Esophagus muscularis mucosa (tissue), 3 donors: ENCODE results near the gene SLC4A2.

ENCODE experiments used
- POLR2A ChIP-seq: fragments of 450-650 bp; IDR thresholded peaks from one replicate; pipeline ENCODE4 v1.6.1; 2017; ENCODE audit warnings: antibody characterized with exemption, moderate library complexity, mild to moderate bottlenecking, low read depth
- POLR2AphosphoS5 ChIP-seq, 2 donors: sonication (generic); formaldehyde crosslinking; IDR thresholded peaks; one replicate each; pipeline ENCODE4 v1.6.1; 2017; ENCODE audit warnings: antibody characterized with exemption in 2 of 2
- TF ChIP-seq, protein P1 (sequence below), 3 experiments: fragments of 200-600 bp in 2 of 3; fragments of 450-650 bp in 1 of 3; sonication (generic) in 2 of 3; IDR thresholded peaks; one replicate each; pipeline ENCODE4 v1.5.1; 2017 to 2019; ENCODE audit warnings: antibody characterized with exemption in 3 of 3, mild to moderate bottlenecking in 2 of 3, moderate library complexity in 1 of 3

DNA sequence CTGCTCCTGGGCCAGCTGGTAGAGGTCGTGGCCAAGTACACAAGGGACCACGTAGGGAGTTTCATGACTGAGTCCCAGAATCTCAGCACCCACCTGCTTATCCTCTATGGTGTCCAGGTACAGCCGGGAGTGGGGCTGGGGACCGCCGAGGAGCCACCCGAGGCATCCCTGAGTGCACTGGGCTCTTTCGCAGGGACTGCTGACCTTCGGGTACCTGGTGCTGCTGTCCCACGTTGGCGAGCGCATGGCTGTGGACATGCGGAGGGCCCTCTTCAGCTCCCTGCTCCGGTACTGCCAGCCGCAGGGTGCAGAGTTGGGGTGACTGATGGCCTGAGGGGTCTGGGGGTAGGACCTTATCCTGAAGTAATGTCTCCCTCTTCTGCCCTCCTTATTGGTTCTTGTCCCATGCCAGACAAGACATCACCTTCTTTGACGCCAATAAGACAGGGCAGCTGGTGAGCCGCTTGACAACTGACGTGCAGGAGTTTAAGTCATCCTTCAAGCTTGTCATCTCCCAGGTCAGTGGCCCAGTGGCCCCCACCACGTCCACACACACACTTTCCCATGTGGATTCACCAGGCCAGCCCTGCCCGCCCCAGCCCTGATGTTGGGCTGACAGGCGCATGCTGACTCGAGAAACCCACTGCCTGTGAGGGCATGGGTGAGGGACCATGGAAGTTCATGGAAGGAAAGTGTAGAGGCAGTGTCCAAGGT is 24.9 kb upstream of the SLC4A2 start:
- TF ChIP-seq POLR2AphosphoS5 (IDR thresholded peaks at IDR 0.05) (no peak), POLR2A (no peak)
- TF ChIP-seq, protein P1, sequence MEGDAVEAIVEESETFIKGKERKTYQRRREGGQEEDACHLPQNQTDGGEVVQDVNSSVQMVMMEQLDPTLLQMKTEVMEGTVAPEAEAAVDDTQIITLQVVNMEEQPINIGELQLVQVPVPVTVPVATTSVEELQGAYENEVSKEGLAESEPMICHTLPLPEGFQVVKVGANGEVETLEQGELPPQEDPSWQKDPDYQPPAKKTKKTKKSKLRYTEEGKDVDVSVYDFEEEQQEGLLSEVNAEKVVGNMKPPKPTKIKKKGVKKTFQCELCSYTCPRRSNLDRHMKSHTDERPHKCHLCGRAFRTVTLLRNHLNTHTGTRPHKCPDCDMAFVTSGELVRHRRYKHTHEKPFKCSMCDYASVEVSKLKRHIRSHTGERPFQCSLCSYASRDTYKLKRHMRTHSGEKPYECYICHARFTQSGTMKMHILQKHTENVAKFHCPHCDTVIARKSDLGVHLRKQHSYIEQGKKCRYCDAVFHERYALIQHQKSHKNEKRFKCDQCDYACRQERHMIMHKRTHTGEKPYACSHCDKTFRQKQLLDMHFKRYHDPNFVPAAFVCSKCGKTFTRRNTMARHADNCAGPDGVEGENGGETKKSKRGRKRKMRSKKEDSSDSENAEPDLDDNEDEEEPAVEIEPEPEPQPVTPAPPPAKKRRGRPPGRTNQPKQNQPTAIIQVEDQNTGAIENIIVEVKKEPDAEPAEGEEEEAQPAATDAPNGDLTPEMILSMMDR (IDR thresholded peaks at IDR 0.05), result no peak
